ENCODE measurements around the gene VAT1L.

DNA sequence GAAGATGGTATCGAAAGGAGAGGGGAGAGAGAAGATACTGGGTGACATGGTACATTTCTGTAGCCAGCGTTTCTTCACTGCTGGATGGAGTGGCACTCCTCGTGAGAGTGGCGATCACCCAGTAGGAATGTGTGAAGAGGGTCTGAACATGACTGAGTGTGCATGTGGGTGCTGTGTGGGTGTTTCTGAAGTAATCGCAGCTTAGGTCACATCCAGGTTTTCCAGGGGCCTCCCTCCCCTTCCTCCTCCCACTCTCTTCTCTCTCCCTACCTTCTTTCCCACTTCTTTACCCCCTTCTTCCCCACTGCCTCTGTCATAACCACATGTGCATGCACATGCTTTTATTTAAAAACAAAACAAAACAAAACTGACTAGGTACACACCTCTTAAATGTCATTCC, 235.8 kb downstream of the VAT1L start:
- no peak for TF ChIP-seq CTCF (IDR thresholded peaks at IDR 0.05)
- no peak for TF ChIP-seq RFX5 (IDR thresholded peaks at IDR 0.05; ENCODE audit: low read length)
- no peak for TF ChIP-seq REST (IDR thresholded peaks at IDR 0.05; ENCODE audit: low read depth, low read length)
- no peak for TF ChIP-seq TAF1 (IDR thresholded peaks at IDR 0.05; ENCODE audit: borderline replicate concordance, low read depth, low read length)
- TF ChIP-seq GABPA (IDR thresholded peaks at IDR 0.05; ENCODE audit: low read depth): no peak
- no peak for TF ChIP-seq EP300 (IDR thresholded peaks at IDR 0.05; ENCODE audit: borderline replicate concordance in 1 of 2, low read depth in 1 of 2, low read length in 1 of 2)
- no peak for TF ChIP-seq YY1 (IDR thresholded peaks at IDR 0.05; ENCODE audit: low read depth)
- no peak for TF ChIP-seq TEAD4 (IDR thresholded peaks at IDR 0.05; ENCODE audit: borderline replicate concordance, insufficient read depth)
- no peak for TF ChIP-seq NFIC (IDR thresholded peaks at IDR 0.05; ENCODE audit: borderline replicate concordance)
- TF ChIP-seq, protein P1, sequence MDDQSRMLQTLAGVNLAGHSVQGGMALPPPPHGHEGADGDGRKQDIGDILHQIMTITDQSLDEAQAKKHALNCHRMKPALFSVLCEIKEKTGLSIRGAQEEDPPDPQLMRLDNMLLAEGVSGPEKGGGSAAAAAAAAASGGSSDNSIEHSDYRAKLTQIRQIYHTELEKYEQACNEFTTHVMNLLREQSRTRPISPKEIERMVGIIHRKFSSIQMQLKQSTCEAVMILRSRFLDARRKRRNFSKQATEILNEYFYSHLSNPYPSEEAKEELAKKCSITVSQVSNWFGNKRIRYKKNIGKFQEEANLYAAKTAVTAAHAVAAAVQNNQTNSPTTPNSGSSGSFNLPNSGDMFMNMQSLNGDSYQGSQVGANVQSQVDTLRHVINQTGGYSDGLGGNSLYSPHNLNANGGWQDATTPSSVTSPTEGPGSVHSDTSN (IDR thresholded peaks at IDR 0.05): no peak
- no peak for TF ChIP-seq RCOR1 (IDR thresholded peaks at IDR 0.05; ENCODE audit: low read length)
- TF ChIP-seq, protein P2, sequence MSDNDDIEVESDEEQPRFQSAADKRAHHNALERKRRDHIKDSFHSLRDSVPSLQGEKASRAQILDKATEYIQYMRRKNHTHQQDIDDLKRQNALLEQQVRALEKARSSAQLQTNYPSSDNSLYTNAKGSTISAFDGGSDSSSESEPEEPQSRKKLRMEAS (IDR thresholded peaks at IDR 0.05; ENCODE audit: low read depth): no peak
- TF ChIP-seq RAD21 (IDR thresholded peaks at IDR 0.05; ENCODE audit: low read length): no peak
- no peak for TF ChIP-seq SMC3 (IDR thresholded peaks at IDR 0.05; ENCODE audit: low read depth, low read length)
